ENCODE results near the gene SLC9B2.

Gene SLC9B2

GRCh38 chr4:103054030-103054429 lies 22.5 kb downstream of the SLC9B2 start:
- DNase-seq (no peak), ATAC-seq (replicated peaks) (no peak)
- Mint-ChIP-seq H3K27me3 (no peaks in the 10 kb centered on the region), H3K4me3 (no peak overlapping the region), H3K9me3 (peaks cover 0 to 1% of the 10 kb centered on the region in 2 donors), H3K27ac (no peak overlapping the region), H3K36me3 (peaks cover 10 to 18% of the 10 kb centered on the region in 2 donors), H3K4me1 (peaks cover 5 to 10% of the 10 kb centered on the region in 2 donors)

DNA sequence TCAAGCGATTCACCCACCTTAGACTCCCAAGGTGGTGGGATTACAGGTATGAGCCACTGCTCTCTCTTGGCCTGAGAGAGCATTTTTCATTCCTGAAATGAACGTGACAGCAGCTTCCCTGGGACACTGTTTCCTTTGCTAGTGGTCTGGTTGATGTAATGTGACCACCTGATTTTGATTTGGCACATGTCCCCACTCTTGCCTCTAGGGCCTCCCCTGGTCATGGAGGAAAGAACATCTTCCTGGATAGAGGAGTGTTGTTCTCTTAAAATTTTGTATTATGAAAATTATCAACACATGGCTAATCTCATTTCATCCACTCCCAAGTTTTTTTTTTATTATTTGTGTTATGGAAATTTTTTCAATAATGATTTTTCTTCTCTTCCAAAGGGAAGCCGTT lies 23.8 kb downstream of the SLC9B2 start:
- Mint-ChIP-seq H3K27ac (no peak overlapping the region), H3K36me3 (peaks cover 11 to 26% of the 10 kb centered on the region in 2 donors), H3K9me3 (peaks cover 0 to 1% of the 10 kb centered on the region in 2 donors), H3K4me3 (no peak overlapping the region), H3K27me3 (no peaks in the 10 kb centered on the region), H3K4me1 (peaks cover 5 to 10% of the 10 kb centered on the region in 2 donors)
- ATAC-seq (replicated peaks): no peak
- no peak for DNase-seq

DNA sequence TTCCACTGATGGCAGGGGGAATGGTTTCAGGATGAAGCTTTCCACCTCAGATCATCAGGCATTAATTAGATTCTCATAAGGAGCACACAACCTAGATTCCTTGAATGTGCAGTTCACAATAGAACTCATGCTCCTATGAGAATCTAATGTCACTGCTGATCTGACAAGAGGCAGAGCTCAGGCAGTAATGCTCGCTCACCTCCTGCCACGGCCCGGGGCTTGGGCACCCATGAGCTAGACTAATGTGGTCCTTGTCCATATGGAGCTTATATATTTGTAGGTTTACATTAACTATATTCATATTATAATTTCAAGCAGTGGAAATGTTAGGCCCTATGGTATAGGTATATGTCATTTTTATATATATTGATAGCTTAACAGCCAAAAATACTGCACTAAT lies 24.4 kb downstream of the SLC9B2 start:
- H3K9me3 Mint-ChIP-seq: peaks cover 0 to 1% of the 10 kb centered on the region in 2 donors

GRCh38 chr4:103050736-103051436 lies 25.7 kb downstream of the SLC9B2 start:
- ATAC-seq (replicated peaks) (no peak), DNase-seq (no peak)
- Mint-ChIP-seq H3K4me3 (no peak overlapping the region), H3K4me1 (peaks cover 5 to 18% of the 10 kb centered on the region in 2 donors), H3K9me3 (no peaks in the 10 kb centered on the region), H3K27ac (no peak overlapping the region), H3K36me3 (peaks cover 22 to 32% of the 10 kb centered on the region in 2 donors), H3K27me3 (no peaks in the 10 kb centered on the region)

More for the DNA sequence above, 24.4 kb downstream of the SLC9B2 start:
- H3K4me1 Mint-ChIP-seq: peaks cover 5 to 10% of the 10 kb centered on the region in 2 donors
- peaks cover 15 to 27% of the 10 kb centered on the region in 2 donors for H3K36me3 Mint-ChIP-seq
- no peak overlapping the region for H3K4me3 Mint-ChIP-seq
- ATAC-seq (replicated peaks) (no peak), DNase-seq (no peak)
- H3K27ac Mint-ChIP-seq: no peak overlapping the region
- no peaks in the 10 kb centered on the region for H3K27me3 Mint-ChIP-seq

DNA sequence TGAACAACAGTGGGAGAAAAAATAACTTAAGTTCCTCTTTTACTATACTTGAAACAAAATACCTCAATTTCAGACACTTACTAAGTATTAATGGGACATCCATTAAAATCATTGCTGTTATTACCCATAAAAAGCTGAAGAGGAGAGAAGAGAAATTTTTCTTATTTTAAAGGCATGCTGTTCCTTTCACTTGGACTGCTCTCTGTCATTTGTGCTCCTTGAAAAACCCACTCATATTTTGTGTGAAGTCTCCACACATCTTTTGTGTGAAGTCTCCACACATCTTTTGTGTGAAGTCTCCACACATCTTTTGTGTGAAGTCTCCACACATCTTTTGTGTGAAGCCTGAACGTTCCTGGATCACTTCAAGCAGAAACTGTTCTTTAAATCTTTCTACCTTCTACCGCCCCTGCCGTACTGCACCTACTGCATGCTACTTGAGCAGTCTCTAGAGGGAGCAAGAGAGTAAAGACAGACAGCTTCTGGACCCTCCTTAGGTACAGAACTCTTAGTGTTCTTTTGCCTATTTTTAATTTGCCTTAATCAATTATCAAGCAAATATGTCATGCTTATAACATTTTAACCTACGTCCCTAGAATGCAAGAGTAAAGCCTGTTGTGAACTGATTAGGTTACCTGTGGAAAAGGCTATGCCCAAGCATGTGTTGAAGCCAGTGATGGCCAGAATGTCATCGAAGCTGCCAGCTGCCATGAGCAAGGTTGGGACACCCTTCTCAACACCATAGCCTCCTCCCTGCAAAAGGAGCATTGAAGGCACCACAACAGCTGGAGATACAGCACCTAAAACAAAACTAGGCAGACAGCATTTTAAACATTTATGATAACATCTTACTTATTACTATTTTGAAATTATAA lies 29.9 kb downstream of the SLC9B2 start:
- H3K36me3 Mint-ChIP-seq: peaks cover 25 to 33% of the 10 kb centered on the region in 2 donors
- H3K4me1 Mint-ChIP-seq: peaks cover 5 to 18% of the 10 kb centered on the region in 2 donors
- ATAC-seq (replicated peaks): peak; percentile 92 to 93

DNA sequence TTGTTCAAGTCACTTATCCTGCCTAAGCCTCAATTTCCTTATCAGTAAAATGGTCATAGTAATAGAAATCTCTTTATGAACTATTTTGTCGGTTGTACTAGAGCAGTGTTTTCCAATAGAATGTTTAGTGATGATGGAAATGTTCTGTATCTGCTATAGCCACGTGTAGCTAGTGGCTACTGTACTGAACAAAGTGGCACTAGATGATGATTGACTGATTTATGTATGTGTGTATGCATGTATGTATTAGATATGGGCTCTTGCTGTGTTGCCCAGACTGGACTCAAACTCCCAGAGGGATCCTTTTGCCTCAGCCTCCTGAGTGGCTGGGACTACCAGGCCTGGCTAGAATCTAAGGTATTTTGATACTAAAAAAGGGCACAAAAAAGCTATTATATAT lies 32.4 kb downstream of the SLC9B2 start:
- Mint-ChIP-seq H3K9me3 (no peaks in the 10 kb centered on the region), H3K36me3 (peaks cover 23 to 28% of the 10 kb centered on the region in 2 donors), H3K27ac (no peak overlapping the region), H3K4me3 (no peak overlapping the region), H3K4me1 (peaks cover 0 to 8% of the 10 kb centered on the region in 2 donors), H3K27me3 (no peaks in the 10 kb centered on the region)
- ATAC-seq (replicated peaks) (no peak), DNase-seq (no peak)

More for the DNA sequence above, 29.9 kb downstream of the SLC9B2 start:
- DNase-seq: peak; percentile 4
- H3K4me3 Mint-ChIP-seq: no peak overlapping the region
- H3K27me3 Mint-ChIP-seq: no peaks in the 10 kb centered on the region
- H3K9me3 Mint-ChIP-seq: no peaks in the 10 kb centered on the region
- H3K27ac Mint-ChIP-seq: no peak overlapping the region

- Mint-ChIP-seq H3K36me3 (peaks cover 22 to 34% of the 10 kb centered on the region in 2 donors), H3K4me1 (no peaks in the 10 kb centered on the region), H3K27ac (no peak overlapping the region), H3K9me3 (no peaks in the 10 kb centered on the region), H3K4me3 (no peak overlapping the region), H3K27me3 (no peaks in the 10 kb centered on the region)
- ATAC-seq (replicated peaks): no peak
- no peak for DNase-seq
Observed at GRCh38 chr4:103036169-103036568, 40.4 kb downstream of the SLC9B2 start.

- Mint-ChIP-seq H3K36me3 (peaks cover 39 to 52% of the 10 kb centered on the region in 2 donors), H3K27ac (no peak overlapping the region), H3K4me1 (no peaks in the 10 kb centered on the region), H3K9me3 (no peaks in the 10 kb centered on the region), H3K27me3 (no peaks in the 10 kb centered on the region), H3K4me3 (no peak overlapping the region)
- DNase-seq (no peak), ATAC-seq (replicated peaks) (peak in 1 of 2 donors; percentile 58)
Observed at GRCh38 chr4:103032574-103032973, 44.0 kb downstream of the SLC9B2 start.

- DNase-seq: no peak
- Mint-ChIP-seq H3K4me1 (no peaks in the 10 kb centered on the region), H3K36me3 (peaks cover 29 to 42% of the 10 kb centered on the region in 2 donors), H3K27ac (no peak overlapping the region), H3K4me3 (no peak overlapping the region), H3K27me3 (no peaks in the 10 kb centered on the region), H3K9me3 (no peaks in the 10 kb centered on the region)
- ATAC-seq (replicated peaks): no peak
Observed at GRCh38 chr4:103030791-103031190, 45.8 kb downstream of the SLC9B2 start.

DNA sequence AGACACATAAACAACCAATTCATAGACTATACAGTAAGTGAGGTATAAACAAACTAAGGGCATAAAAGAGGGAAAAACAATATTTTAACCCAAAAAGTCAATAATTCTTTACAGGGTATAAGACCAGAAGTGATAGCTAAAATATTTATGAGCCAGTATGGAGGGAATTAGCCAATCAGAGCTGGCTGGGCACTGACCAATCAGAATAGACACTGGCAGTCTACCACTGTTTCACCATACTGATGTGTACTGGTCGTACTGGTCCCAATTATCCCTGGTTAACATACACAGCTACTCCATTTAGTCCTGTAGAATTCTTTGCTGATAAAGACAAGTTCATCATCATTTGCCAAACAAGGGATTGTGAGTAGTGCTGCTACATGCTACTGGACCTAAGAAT lies 47.3 kb downstream of the SLC9B2 start:
- Mint-ChIP-seq H3K4me1 (no peaks in the 10 kb centered on the region), H3K36me3 (peaks cover 25 to 40% of the 10 kb centered on the region in 2 donors), H3K4me3 (no peak overlapping the region), H3K27ac (no peak overlapping the region), H3K9me3 (no peaks in the 10 kb centered on the region), H3K27me3 (no peaks in the 10 kb centered on the region)
- ATAC-seq (replicated peaks): no peak
- DNase-seq: no peak

DNA sequence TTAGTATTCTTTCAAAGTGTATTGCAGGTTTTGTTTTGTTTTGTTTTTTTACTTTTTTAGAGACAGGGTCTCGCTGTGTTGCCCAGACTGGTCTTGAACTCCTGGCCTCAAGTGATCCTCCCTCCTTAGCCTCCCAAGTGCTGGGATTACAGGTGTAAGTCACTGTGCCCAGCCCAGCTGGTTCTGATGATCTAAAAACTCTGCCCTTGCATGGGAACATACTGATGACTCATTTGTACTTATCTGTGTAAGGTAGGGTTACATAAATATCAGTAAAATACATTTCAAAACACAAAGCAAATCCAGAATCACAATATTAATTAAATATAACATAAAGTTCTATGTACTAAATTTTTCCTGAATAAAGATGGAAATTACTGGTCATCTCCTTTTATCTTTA lies 49.7 kb downstream of the SLC9B2 start:
- no peaks in the 10 kb centered on the region for H3K4me1 Mint-ChIP-seq
- H3K4me3 Mint-ChIP-seq: no peak overlapping the region
- H3K27me3 Mint-ChIP-seq: no peaks in the 10 kb centered on the region
- no peak for DNase-seq
- H3K9me3 Mint-ChIP-seq: no peaks in the 10 kb centered on the region
- peaks cover 28 to 43% of the 10 kb centered on the region in 2 donors for H3K36me3 Mint-ChIP-seq
- ATAC-seq (replicated peaks): no peak
- H3K27ac Mint-ChIP-seq: no peak overlapping the region

DNA sequence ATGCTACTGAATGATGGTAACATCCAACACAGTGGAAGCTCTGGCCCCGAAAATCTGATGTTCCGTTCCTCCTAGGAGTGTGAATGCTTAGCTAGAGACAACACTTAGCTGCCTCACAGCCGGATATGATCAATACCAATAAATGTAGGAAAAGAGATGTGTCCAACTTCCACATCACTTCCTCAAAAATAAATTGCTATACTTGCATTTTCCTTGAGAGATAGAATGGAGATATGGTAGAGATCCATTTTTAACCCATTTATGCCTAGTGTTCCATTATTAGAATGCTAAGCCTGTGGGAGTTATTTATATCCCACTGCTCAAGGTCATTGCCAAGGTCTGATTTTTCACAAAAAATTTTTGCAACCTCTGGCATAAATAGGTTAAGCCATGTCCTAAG lies 51.6 kb downstream of the SLC9B2 start:
- H3K9me3 Mint-ChIP-seq: no peaks in the 10 kb centered on the region
- peaks cover 20 to 34% of the 10 kb centered on the region in 2 donors for H3K36me3 Mint-ChIP-seq
- no peak overlapping the region for H3K4me3 Mint-ChIP-seq
- peaks cover 0 to 3% of the 10 kb centered on the region in 2 donors for H3K4me1 Mint-ChIP-seq
- no peak overlapping the region for H3K27ac Mint-ChIP-seq
- DNase-seq (no peak), ATAC-seq (replicated peaks) (no peak)
- H3K27me3 Mint-ChIP-seq: no peaks in the 10 kb centered on the region

DNA sequence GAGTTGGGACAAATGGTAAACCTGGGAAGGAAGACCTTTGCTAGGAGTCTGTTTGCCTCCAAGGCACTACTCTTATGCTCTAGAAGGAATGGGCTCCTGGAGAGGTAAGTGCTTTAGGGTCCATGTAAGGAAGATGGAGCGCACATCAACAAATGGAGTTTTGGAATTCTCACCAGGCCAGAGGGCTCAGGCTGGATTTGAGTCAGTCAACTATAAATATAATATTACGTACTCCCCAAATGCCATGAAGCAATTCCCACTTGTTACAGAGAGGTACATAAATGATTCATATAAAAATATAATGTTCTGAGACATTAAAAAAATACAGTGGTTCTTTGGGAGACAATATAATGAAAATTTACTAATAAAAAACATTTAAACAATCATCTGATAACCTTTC lies 55.4 kb downstream of the SLC9B2 start:
- no peak for DNase-seq
- H3K27ac Mint-ChIP-seq: peak overlapping the region; percentile 99
- peaks cover 11 to 25% of the 10 kb centered on the region in 2 donors for H3K36me3 Mint-ChIP-seq
- no peaks in the 10 kb centered on the region for H3K9me3 Mint-ChIP-seq
- H3K4me1 Mint-ChIP-seq: peaks cover 10 to 20% of the 10 kb centered on the region in 2 donors
- no peak for ATAC-seq (replicated peaks)
- H3K4me3 Mint-ChIP-seq: no peak overlapping the region
- H3K27me3 Mint-ChIP-seq: no peaks in the 10 kb centered on the region

- peak within 1 kb of the TSS; percentile 94 to 97 for H3K4me3 Mint-ChIP-seq
- no peaks in the 10 kb centered on the region for H3K27me3 Mint-ChIP-seq
- ATAC-seq (replicated peaks): peak; percentile 99
Observed at GRCh38 chr4:103019308-103020124, 57.0 kb downstream of the SLC9B2 start, which contains the start of gene SLC9B1. Gene SLC9B1, minus strand, starts transcription at chr4:103019705. Its CDS starts 27,994 bp downstream, at chr4:102991711.

More at GRCh38 chr4:103019308-103020124, 57.0 kb downstream of the SLC9B2 start, which contains the start of gene SLC9B1:
- peak; percentile 92 for DNase-seq
- H3K9me3 Mint-ChIP-seq: no peaks in the 10 kb centered on the region
- H3K4me1 Mint-ChIP-seq: peaks cover 10 to 20% of the 10 kb centered on the region in 2 donors
- H3K27ac Mint-ChIP-seq: peak within 1 kb of the TSS; percentile 99
- peaks cover 5 to 13% of the 10 kb centered on the region in 2 donors for H3K36me3 Mint-ChIP-seq
